ENCODE measurements around the gene MICALL1.

GRCh38 chr22:37976547-37976946 is 70.5 kb downstream of the MICALL1 start:
- TF ChIP-seq CTCF (IDR thresholded peaks at IDR 0.05; ENCODE audit: low read depth, low read length, poor library complexity, severe bottlenecking) (no peak), EZH2phosphoT487 (IDR thresholded peaks at IDR 0.05; ENCODE audit: borderline replicate concordance, low read length) (no peak)
